Epithelial cell of esophagus (primary cell): ENCODE data around the gene IFNA21.

Experiments used
- DNase-seq: peaks from one replicate; pipeline ENCODE4 v3.0.0; 2010; ENCODE audit warnings: low read depth
- H3K4me3 ChIP-seq: 2 replicates; pipeline ENCODE4 v1.5.1; 2011; ENCODE audit warnings: mild to moderate bottlenecking, low read length, control low read depth
- TF ChIP-seq, protein P1 (sequence below): IDR thresholded peaks from 2 replicates; pipeline ENCODE4 v1.5.1; 2011; ENCODE audit warnings: low read depth, mild to moderate bottlenecking, low read length, control low read depth, inconsistent platforms; ENCODE audit not compliant: insufficient read depth; ENCODE audit errors: missing control alignments

Gene IFNA21

GRCh38 chr9:21121595-21122251 is 44.7 kb downstream of the IFNA21 start:
- TF ChIP-seq, protein P1, sequence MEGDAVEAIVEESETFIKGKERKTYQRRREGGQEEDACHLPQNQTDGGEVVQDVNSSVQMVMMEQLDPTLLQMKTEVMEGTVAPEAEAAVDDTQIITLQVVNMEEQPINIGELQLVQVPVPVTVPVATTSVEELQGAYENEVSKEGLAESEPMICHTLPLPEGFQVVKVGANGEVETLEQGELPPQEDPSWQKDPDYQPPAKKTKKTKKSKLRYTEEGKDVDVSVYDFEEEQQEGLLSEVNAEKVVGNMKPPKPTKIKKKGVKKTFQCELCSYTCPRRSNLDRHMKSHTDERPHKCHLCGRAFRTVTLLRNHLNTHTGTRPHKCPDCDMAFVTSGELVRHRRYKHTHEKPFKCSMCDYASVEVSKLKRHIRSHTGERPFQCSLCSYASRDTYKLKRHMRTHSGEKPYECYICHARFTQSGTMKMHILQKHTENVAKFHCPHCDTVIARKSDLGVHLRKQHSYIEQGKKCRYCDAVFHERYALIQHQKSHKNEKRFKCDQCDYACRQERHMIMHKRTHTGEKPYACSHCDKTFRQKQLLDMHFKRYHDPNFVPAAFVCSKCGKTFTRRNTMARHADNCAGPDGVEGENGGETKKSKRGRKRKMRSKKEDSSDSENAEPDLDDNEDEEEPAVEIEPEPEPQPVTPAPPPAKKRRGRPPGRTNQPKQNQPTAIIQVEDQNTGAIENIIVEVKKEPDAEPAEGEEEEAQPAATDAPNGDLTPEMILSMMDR = no peak
- no peak overlapping the region for H3K4me3 ChIP-seq
- DNase-seq = no peak

GRCh38 chr9:21121079-21121478 is 45.4 kb downstream of the IFNA21 start:
- TF ChIP-seq, protein P1 = no peak
- H3K4me3 ChIP-seq = no peak overlapping the region
- no peak for DNase-seq

GRCh38 chr9:21119093-21119770 is 47.2 kb downstream of the IFNA21 start:
- peak; percentile 6 for DNase-seq
- TF ChIP-seq, protein P1 = no peak
- H3K4me3 ChIP-seq = no peak overlapping the region
